Activated T-cell treated with anti-CD3 and anti-CD28 coated beads, Interleukin-2, amount 50 U/mL, for 72 hours (primary cell): ENCODE measurements around the gene AGPAT2. TPM values are rescaled to one million over a fixed set of nuclear protein-coding genes. Genes with fewer than 3 reads are reported as not detected.

Experiments
- ATAC-seq, 2 donors: fragments of 150-1000 bp; cut with Tn5 transposase; replicated peaks in 1 of 2; 2 replicates each; pipeline ENCODE4 v1.10.0; 2021; ENCODE audit warnings: moderate library complexity in 2 of 2, mild to moderate bottlenecking in 1 of 2
- DNase-seq, 2 donors: peaks; one replicate each; pipeline ENCODE4 v3.0.0; 2021 to 2022; ENCODE audit warnings: mixed read lengths in 1 of 2
- H3K27ac Mint-ChIP-seq: one replicate; pipeline ENCODE4 v1.8.0; 2022; ENCODE audit warnings: mild to moderate bottlenecking, moderate library complexity, mixed read lengths
- H3K27me3 Mint-ChIP-seq: one replicate; pipeline ENCODE4 v1.8.0; 2022; ENCODE audit warnings: low read depth, mixed read lengths
- H3K36me3 Mint-ChIP-seq, 2 donors: one replicate each; pipeline ENCODE4 v1.8.0; 2022; ENCODE audit warnings: mixed read lengths in 2 of 2, mild to moderate bottlenecking in 1 of 2; ENCODE audit not compliant: insufficient read depth in 2 of 2
- H3K4me1 Mint-ChIP-seq: one replicate; pipeline ENCODE4 v1.8.0; 2022; ENCODE audit warnings: low read depth, mixed read lengths
- H3K4me3 Mint-ChIP-seq, 2 donors: one replicate each; pipeline ENCODE4 v1.8.0; 2022; ENCODE audit warnings: mild to moderate bottlenecking in 2 of 2, mixed read lengths in 2 of 2, moderate library complexity in 2 of 2
- H3K9me3 Mint-ChIP-seq, 2 donors: one replicate each; pipeline ENCODE4 v1.8.0; 2022; ENCODE audit warnings: mixed read lengths in 2 of 2
- total RNA-seq, 2 donors: library from RNA; stranded (reverse); gene quantifications; one replicate each; pipeline ENCODE4 v1.2.3, GENCODE V29; 2022

Gene AGPAT2
- total RNA-seq, 2 donors from 2014 or later, result 18.3 to 19.2 TPM

DNA sequence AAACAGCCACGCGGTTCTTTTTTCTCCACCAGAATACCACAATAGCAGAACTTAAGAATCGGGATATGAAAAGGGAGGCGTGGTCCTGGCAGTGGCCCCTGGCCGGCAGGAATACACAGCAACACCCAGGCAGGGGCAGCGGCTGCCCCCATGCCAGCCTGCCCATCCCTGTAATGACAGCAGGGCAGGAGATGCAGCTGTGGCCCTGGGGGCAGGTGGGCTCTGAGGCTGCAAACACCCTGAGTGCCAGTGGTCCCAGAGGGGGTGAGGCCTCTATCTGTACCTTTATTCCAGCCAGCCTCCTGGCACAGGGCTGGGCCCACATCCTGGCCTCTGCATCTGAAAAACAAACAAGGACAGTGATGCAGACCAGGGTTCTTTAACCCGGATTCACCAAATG, 37.5 kb upstream of the AGPAT2 start:
- no peaks in the 10 kb centered on the region for H3K9me3 Mint-ChIP-seq
- peak overlapping the region; percentile 19 for H3K27ac Mint-ChIP-seq
- H3K4me3 Mint-ChIP-seq, result peak overlapping the region in 1 of 2 donors; percentile 6
- DNase-seq (no peak), ATAC-seq (no peak)
- H3K4me1 Mint-ChIP-seq, result peaks cover 37% of the 10 kb centered on the region
- no peaks in the 10 kb centered on the region for H3K27me3 Mint-ChIP-seq
- peaks cover 8 to 17% of the 10 kb centered on the region in 2 donors for H3K36me3 Mint-ChIP-seq

DNA sequence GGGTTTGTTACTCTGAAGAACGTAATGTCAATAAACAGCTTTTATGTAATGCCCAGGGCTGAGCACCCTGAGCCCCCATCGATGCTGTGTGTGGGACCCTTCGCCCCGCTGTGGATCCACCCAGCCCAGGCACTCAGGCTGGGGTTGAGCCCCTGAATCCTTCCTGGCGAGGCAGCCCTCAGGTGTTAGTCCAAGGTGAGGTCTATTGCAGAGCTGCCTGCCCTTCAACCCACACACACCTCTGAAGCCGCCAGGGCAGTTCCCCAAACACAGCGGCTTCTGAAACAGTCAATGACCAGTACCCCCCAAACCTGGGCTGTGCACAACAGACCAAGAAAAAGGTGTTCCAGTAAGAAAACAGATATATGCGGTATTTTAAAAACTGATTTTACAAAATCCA, 36.7 kb upstream of the AGPAT2 start:
- Mint-ChIP-seq H3K27me3 (no peaks in the 10 kb centered on the region), H3K27ac (no peak overlapping the region), H3K36me3 (peaks cover 8 to 17% of the 10 kb centered on the region in 2 donors), H3K4me1 (peaks cover 30% of the 10 kb centered on the region), H3K4me3 (no peak overlapping the region), H3K9me3 (no peaks in the 10 kb centered on the region)
- DNase-seq (no peak), ATAC-seq (no peak)

DNA sequence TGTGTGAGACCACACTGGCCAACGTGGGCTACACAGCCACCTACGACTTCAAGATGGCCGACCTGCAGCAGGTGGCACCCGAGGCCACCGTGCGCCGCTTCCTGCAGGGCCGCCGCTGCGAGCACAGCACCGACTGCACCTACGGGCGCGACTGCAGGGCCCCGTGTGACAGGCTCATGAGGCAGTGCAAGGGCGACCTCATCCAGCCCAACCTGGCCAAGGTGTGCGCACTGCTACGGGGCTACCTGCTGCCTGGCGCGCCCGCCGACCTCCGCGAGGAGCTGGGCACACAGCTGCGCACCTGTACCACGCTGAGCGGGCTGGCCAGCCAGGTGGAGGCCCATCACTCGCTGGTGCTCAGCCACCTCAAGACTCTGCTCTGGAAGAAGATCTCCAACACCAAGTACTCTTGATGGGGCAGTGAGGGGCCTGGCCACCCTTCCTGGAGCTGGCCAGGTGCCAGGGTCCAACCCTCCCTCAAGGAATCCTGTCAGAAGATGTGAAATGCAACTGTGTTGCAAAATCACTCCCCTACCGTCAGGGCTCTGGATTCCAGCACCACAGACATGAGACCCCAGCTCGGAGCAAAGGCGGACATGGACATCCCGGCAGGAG, 36.2 kb upstream of the AGPAT2 start:
- peaks cover 8 to 17% of the 10 kb centered on the region in 2 donors for H3K36me3 Mint-ChIP-seq
- no peak for DNase-seq
- ATAC-seq, result no peak
- H3K4me3 Mint-ChIP-seq, result no peak overlapping the region
- H3K4me1 Mint-ChIP-seq, result peaks cover 30% of the 10 kb centered on the region
- H3K27ac Mint-ChIP-seq, result no peak overlapping the region
- H3K9me3 Mint-ChIP-seq, result no peaks in the 10 kb centered on the region
- H3K27me3 Mint-ChIP-seq, result no peaks in the 10 kb centered on the region

DNA sequence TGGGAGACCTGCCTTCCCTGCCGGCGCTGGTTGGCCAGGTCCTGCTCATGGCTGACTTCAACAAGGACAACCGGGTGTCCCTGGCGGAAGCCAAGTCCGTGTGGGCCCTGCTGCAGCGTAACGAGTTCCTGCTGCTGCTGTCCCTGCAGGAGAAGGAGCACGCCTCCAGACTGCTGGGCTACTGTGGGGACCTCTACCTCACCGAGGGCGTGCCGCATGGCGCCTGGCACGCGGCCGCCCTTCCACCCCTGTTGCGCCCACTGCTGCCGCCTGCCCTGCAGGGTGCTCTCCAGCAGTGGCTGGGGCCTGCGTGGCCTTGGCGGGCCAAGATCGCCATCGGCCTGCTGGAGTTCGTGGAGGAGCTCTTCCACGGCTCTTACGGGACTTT, 35.7 kb upstream of the AGPAT2 start:
- no peak for ATAC-seq
- Mint-ChIP-seq H3K27me3 (no peaks in the 10 kb centered on the region), H3K4me1 (peaks cover 30% of the 10 kb centered on the region), H3K9me3 (no peaks in the 10 kb centered on the region), H3K4me3 (no peak overlapping the region), H3K36me3 (peaks cover 8 to 17% of the 10 kb centered on the region in 2 donors), H3K27ac (no peak overlapping the region)
- no peak for DNase-seq

DNA sequence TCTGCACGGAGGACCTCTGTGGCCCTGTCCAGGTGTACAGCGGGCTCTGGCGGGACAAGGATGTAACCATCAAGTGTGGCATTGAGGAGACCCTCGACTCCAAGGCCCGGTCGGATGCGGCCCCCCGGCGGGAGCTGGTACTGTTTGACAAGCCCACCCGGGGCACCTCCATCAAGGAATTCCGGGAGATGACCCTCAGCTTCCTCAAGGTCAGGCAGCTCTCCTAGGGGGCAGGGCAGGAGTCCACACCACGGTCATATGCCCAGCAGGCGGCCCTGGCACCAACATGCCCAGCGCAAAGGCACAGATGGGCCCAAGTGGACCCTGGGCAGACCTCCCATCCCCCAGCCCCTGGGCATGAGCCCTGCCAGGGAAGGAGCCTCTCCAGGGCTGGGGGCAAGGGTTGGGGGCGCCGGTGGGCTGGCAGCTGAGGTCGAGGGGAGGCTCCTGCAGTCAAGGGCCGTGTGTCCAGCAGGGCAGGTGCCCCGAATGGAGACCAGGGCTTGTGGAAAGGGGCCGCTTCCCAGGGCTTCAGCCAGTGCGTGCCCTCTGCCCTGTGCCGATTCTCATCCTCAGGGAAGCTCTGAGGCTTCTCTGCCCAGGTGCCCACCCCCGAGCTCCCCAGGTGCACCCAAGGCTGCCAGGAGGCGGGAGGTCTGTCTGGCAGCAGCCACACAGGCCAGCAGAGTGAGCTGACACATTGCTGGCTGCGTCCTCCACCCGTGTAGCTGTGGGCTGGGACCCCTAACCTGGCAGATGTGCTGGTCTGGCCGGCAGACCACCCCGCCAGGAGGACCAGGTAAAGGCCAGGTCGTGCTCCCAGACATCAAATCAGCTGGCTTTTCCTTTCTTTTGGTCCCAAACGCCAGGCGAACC, 35.1 kb upstream of the AGPAT2 start:
- ATAC-seq, result no peak
- H3K36me3 Mint-ChIP-seq, result peaks cover 7 to 15% of the 10 kb centered on the region in 2 donors
- H3K27me3 Mint-ChIP-seq, result no peaks in the 10 kb centered on the region
- no peak overlapping the region for H3K4me3 Mint-ChIP-seq
- peaks cover 30% of the 10 kb centered on the region for H3K4me1 Mint-ChIP-seq
- no peak for DNase-seq
- H3K9me3 Mint-ChIP-seq, result no peaks in the 10 kb centered on the region
- H3K27ac Mint-ChIP-seq, result no peak overlapping the region

DNA sequence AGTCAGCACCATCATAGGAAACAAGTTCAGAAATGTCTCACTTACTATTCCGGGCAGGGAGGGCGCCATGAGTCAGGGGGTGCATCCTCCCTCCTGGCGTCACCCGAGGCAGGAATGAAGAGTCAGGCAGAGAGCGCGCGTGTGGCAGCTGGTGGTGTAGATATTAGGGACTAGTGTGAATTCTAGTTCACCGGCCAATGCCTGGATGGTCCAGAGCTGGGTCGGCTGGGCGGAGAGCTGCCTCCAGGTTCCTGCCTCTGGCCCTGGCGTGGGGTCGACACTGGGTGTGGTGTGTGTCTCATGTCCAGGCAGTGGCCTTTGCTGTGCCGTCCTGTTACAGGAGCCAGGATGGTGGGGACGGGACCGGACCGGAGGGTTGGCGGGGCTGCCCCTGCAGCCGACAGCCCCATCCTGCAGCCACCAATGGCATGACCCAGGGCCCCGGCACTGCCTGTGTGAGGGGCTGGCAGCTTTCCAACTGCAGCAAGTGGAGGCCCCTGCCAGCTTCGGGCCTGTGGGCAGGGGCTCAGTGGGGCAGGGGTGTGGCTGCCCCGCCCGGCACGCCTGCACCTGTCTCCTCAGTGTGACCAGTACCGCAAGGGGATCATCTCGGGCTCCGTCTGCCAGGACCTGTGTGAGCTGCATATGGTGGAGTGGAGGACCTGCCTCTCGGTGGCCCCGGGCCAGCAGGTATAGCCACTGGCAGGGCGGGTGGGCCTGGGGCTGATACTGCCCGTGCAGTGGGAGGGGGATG, 34.3 kb upstream of the AGPAT2 start:
- H3K36me3 Mint-ChIP-seq, result peaks cover 3 to 11% of the 10 kb centered on the region in 2 donors
- H3K27ac Mint-ChIP-seq, result no peak overlapping the region
- ATAC-seq, result peak in 1 of 2 donors; percentile 3
- DNase-seq, result no peak
- no peaks in the 10 kb centered on the region for H3K27me3 Mint-ChIP-seq
- H3K9me3 Mint-ChIP-seq, result no peaks in the 10 kb centered on the region
- no peak overlapping the region for H3K4me3 Mint-ChIP-seq
- peaks cover 24% of the 10 kb centered on the region for H3K4me1 Mint-ChIP-seq

DNA sequence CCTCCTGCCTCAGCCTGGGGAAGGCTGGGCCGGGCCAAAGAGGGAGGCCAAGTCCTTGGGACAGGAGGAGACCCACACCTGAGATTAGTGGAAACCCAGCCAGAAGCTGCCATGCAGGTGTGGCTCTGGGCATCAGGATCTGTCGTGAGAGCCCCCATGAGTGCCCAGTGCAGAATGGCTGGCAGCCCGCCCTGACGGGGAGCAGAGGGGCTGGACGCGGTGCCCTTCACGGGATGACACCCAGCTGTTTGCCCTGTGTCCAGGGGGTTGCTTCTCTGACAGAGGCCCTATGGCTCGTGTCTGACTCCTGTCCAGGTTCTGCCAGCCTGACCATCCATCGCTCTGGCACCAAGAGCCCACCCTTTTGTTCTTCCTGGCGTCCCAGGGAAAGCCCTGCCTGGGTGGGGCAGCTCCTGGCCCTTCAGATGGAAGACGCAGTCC, 33.7 kb upstream of the AGPAT2 start:
- ATAC-seq (no peak), DNase-seq (no peak)
- Mint-ChIP-seq H3K36me3 (peaks cover 2 to 8% of the 10 kb centered on the region in 2 donors), H3K4me1 (peaks cover 18% of the 10 kb centered on the region), H3K27me3 (peaks cover 3% of the 10 kb centered on the region), H3K9me3 (no peaks in the 10 kb centered on the region), H3K27ac (no peak overlapping the region), H3K4me3 (no peak overlapping the region)

DNA sequence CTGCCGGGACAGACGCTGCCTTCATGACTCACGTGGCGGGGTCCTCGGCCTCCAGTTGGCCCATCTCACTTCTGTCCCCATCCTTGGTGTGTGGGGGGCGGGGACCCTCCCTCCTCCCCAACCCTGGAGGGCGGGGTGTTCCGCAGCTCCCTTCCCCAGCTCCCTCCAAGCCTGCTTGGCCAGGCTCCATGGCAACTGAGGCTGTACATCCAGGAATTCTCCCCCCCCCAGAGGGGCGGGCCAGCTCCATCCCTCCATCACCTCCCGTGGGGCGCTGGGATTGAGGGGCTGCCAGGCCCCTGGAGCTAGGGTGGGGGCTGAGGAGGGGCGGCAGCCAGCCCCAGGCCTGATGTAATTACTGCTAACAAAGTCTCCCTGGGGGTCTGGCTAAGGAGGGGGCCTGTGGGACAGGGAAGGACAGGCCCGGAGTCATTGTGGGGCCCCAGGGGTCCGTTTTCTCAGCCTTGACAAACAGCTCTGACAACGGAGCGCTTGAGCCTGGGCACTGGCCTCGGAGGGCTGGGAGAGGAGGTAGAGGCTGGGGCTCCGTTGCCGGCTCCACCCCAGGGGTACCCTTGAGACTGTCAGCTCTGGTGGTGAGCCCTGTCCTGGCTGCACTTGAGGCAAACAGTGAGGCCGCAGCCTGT, 33.1 kb upstream of the AGPAT2 start:
- H3K27me3 Mint-ChIP-seq, result peaks cover 8% of the 10 kb centered on the region
- peaks cover 2 to 7% of the 10 kb centered on the region in 2 donors for H3K36me3 Mint-ChIP-seq
- DNase-seq (no peak), ATAC-seq (no peak)
- no peak overlapping the region for H3K4me3 Mint-ChIP-seq
- no peak overlapping the region for H3K27ac Mint-ChIP-seq
- H3K4me1 Mint-ChIP-seq, result peaks cover 14% of the 10 kb centered on the region
- H3K9me3 Mint-ChIP-seq, result no peaks in the 10 kb centered on the region

DNA sequence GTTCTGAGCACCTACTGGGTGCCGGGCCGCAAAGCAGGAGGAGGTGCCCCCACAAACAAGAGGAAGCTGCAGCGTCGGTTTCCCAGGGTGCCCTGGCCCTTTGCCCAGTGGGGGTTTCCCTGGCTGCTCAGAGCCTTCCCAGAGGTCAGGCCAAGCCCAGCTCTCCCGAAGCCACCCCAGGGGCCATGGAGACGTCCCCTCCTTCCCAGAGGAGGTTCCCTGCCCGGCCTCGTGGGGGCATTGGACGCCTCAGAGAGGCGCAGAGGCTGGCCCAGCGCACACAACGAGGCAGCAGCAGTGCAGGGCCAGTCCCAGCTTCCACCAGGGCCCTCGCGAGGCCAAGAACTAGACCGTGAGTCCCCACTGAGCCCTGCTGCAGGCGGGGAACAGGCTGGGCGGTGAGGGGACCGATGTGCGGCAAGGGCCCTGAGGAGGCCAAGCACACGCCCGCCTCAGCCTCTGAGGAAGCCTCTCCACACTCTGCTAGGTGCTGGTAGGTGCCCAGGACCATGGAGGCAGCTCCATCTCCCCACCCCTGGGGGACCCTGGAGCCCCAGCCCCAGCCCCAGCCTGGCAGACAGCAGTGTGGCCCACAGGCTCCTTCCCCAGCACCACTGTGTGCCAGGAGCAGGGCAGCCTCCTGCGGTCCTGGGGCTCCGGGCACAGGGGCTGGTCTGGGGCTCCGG, 32.1 kb upstream of the AGPAT2 start:
- ATAC-seq (peak in 1 of 2 donors; percentile 8), DNase-seq (no peak)
- Mint-ChIP-seq H3K27me3 (peaks cover 11% of the 10 kb centered on the region), H3K4me1 (peaks cover 7% of the 10 kb centered on the region), H3K27ac (no peak overlapping the region), H3K9me3 (no peaks in the 10 kb centered on the region), H3K36me3 (peaks cover under 1 to 5% of the 10 kb centered on the region in 2 donors), H3K4me3 (no peak overlapping the region)

DNA sequence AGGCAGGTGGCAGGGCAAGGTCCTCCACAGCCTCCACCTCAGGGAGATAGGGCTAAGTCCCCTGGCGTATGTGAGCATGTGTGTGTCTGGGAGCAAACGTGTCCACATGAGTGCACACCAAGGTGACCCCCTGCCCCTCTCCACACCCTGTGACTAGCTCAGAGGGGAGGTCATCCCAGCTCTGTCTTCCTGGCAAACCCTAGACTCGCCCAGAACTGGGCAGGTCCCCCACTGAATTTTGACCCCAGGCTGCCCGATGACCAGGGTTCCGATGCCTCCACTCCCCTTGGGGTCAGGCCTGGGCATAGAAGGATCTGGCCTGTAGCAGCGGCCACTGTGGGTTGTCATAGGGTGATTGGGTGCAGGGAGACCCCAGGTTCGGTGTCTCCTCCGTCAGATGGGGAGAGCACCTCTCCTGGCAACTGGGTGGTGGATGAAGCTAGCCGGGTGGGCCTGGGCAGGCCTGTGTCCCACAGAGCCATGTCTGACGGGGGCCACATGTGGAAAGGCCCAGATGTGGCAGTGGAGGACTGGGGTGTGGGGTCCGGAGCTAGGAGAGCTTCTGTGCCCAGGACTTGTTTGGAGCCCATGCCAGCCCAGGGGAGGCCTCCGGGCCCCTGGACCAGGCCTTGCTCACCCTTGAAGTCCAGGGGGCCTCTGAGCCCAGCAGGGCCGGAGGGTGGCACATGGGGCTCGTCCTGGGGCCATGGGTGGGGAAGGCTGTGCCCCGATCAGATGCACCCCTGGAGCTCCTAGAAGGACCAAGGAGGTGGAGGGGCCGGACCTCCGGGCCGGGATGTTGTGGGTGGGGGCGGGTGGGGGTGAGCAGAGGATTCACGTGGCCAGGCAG, 31.3 kb upstream of the AGPAT2 start:
- DNase-seq (no peak), ATAC-seq (peak in 1 of 2 donors; percentile 12)
- Mint-ChIP-seq H3K27me3 (peaks cover 17% of the 10 kb centered on the region), H3K36me3 (peaks cover 0 to 1% of the 10 kb centered on the region in 2 donors), H3K4me1 (no peaks in the 10 kb centered on the region), H3K27ac (no peak overlapping the region), H3K9me3 (no peaks in the 10 kb centered on the region), H3K4me3 (no peak overlapping the region)

DNA sequence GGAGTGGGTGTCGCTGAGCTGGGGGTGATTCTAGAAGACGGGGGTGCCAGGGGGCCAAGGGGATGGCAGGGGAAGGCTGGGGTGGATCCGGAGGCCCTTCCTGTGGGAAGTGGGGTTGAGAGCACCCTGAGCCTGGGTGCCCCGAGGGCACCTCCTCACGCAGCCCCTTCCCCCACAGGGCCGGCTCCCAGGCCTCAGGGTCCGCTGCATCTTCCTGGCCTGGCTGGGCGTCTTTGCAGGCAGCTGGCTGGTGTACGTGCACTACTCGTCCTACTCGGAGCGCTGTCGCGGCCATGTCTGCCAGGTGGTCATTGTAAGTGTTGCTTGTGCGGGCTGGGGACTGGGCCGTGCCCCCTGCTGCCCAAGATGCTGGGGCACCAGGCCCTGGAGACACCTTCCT, 30.1 kb upstream of the AGPAT2 start:
- Mint-ChIP-seq H3K27me3 (peaks cover 21% of the 10 kb centered on the region), H3K4me1 (no peaks in the 10 kb centered on the region), H3K9me3 (no peaks in the 10 kb centered on the region), H3K27ac (no peak overlapping the region), H3K36me3 (no peaks in the 10 kb centered on the region), H3K4me3 (no peak overlapping the region)
- no peak for DNase-seq
- ATAC-seq, result no peak

DNA sequence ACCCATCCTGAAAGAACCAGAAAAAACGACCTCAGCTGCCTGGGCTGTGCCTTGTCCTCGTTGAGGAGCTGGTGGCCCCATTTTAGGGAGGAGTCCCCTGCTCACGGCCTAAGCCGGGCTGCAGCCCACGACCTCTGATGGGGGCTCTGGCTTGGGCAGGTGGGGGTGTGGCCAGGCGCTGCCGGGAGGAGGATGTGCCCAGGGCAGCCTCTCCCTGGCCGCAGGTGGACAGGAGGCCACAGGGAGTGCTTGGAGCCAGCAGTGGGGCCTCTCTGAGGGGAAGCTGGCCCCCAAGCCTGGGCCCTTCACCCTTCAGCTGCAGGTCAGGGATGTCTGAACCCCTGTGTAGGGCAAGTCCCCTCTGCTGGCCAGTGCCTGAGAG, 27.6 kb upstream of the AGPAT2 start:
- Mint-ChIP-seq H3K27me3 (peaks cover 39% of the 10 kb centered on the region), H3K9me3 (no peaks in the 10 kb centered on the region), H3K27ac (no peak overlapping the region), H3K36me3 (no peaks in the 10 kb centered on the region), H3K4me1 (peaks cover 9% of the 10 kb centered on the region), H3K4me3 (no peak overlapping the region)
- no peak for DNase-seq
- no peak for ATAC-seq
